Astrocyte (in vitro differentiated cells and primary cell): ENCODE measurements around the gene PXK.

Experiments used
- CTCF ChIP-seq: IDR thresholded peaks from 2 replicates; pipeline ENCODE4 v1.5.1; 2011; ENCODE audit warnings: low read depth, mild to moderate bottlenecking, inconsistent platforms, low read length, moderate library complexity; ENCODE audit not compliant: insufficient read depth
- EZH2 ChIP-seq: IDR thresholded peaks from 2 replicates; pipeline ENCODE4 v1.6.1; 2012; ENCODE audit warnings: mild to moderate bottlenecking, low read length, inconsistent platforms; ENCODE audit not compliant: insufficient read depth

DNA sequence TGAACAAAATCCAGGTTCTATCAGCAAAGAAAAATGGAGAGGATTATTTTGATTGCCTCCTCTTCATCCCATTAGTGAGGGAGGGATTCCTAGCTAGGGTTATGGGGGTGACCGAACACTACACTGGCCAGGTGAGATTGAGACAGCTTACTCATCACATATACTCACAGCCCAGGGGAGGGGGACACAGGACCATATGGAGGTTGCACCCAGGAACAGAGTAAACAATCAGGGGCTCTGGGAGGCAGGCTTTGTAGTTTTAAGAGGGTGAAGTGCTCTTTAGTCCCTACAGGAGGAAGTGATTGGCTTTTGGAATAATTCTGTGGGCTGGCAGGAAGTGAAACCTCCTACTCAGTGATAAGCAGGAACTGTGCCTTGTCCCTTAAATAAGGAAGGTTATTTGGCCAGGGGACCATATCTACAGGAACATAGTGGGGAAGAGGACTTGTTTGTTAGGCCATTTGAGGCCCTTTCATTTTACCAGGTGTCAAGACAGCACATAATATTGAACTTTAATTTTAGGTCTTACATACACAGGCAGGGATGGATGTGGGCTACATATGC lies 141.7 kb downstream of the PXK start:
- no peak for TF ChIP-seq CTCF
- no peak for TF ChIP-seq EZH2
